ENCODE data around the gene UBTD2.

UBTD2 gene

GRCh38 chr5:172163346-172163745 lies 120.2 kb downstream of the UBTD2 start:
- DNase-seq (no peak), ATAC-seq (no peak)
- Mint-ChIP-seq H3K27ac (no peak overlapping the region), H3K4me3 (no peak overlapping the region), H3K9me3 (no peaks in the 10 kb centered on the region), H3K4me1 (peaks cover 83% of the 10 kb centered on the region), H3K27me3 (no peaks in the 10 kb centered on the region)

- Mint-ChIP-seq H3K9me3 (no peaks in the 10 kb centered on the region), H3K4me3 (no peak overlapping the region), H3K27ac (no peak overlapping the region), H3K4me1 (peaks cover 79% of the 10 kb centered on the region), H3K27me3 (no peaks in the 10 kb centered on the region)
- DNase-seq (no peak), ATAC-seq (no peak)
Measured at GRCh38 chr5:172162987-172163343, 120.6 kb downstream of the UBTD2 start.

DNA sequence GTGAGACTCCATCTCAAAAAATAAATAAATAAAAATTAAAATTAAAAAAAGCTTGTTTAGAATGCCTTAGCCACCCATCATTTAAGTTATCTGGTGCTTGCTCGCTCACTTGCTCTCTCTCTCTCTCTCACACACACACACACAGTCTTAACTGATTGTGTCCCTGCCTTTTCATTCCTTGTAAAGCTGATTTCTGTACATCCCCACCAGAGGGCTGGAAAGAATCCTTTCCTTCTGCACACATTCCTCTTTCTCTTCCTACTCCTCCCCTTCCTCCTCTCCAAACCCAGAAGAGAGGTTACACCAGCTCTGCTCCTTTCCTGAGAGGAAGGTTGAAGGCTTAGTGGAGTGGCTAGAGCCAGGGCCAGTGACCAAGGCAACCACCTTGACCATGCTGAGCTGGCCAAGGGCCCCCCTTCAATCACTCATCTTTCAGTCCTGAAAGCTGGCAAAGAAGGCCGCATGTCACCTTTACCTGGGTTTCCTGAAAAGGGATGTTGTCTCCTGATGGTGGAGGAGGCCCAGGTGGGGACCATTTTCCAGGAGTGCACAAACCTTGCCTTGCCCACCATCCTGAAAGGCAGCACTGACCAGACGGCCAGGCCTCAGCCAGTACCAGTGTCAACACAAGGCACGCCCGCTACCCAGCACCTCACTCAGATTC lies 121.1 kb downstream of the UBTD2 start:
- DNase-seq (no peak), ATAC-seq (no peak)
- no peaks in the 10 kb centered on the region for H3K9me3 Mint-ChIP-seq
- H3K27me3 Mint-ChIP-seq = no peaks in the 10 kb centered on the region
- peak overlapping the region in 1 of 2 donors; percentile 45 for H3K27ac Mint-ChIP-seq
- peaks cover 74% of the 10 kb centered on the region for H3K4me1 Mint-ChIP-seq
- no peak overlapping the region for H3K4me3 Mint-ChIP-seq

GRCh38 chr5:172160506-172160905 lies 123.1 kb downstream of the UBTD2 start:
- no peaks in the 10 kb centered on the region for H3K27me3 Mint-ChIP-seq
- H3K27ac Mint-ChIP-seq = peak overlapping the region; percentile 9 to 21
- H3K4me3 Mint-ChIP-seq = no peak overlapping the region
- H3K9me3 Mint-ChIP-seq = no peaks in the 10 kb centered on the region
- peaks cover 68% of the 10 kb centered on the region for H3K4me1 Mint-ChIP-seq
- ATAC-seq (no peak), DNase-seq (no peak)
